GM19023 (cell line): ENCODE data around the gene FAT2.
"Not testable (repeated sequence)": the region's sequence is repeated elsewhere in the genome, so short reads cannot be mapped to it uniquely, and the experiment has no call there.

Experiments
- ATAC-seq: cut with Tn5 transposase; IDR thresholded peaks from one replicate; pipeline ENCODE4 v1.9.1; 2021; ENCODE audit warnings: mild to moderate bottlenecking, moderate library complexity; ENCODE audit not compliant: unreplicated experiment

FAT2 gene

DNA sequence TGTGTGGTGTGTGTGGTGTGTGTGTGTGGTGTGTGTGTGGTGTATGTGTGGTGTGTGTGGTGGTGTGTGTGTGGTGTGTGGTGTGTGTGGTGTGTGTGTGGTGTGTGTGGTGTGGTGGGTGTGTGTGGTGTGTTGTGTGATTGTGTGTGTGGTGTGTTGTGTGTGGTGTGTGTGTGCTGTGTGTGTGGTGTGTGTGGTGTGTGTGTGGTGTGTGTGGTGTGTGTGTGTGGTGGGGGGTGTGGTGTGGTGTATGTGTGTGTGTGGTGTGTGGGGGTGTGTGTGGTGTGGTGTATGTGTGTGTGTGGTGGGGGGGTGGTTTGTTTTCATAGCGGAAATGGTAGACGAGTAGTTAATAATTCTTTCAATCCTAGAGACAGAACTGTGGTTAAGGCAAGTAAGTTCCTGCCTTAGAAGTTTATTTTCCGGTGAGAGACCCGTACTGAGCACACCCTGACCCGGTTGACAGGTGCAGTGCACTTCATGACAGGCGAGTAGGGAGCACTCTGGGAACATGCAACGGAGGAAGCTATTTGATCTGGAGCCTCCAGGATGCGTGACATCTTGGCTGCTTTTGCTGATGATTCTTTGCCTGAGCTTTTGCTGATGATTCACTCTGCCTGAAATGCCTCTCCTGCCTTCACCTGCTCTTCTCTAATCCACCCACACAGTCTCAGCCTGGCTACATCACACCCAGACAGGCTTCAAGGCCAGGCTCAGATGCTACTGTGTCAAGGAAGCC is 21.7 kb upstream of the FAT2 start:
- ATAC-seq = peak; percentile 76

- no peak for ATAC-seq
Measured at GRCh38 chr5:151611127-151611775, 20.1 kb upstream of the FAT2 start.

- ATAC-seq = no peak
Measured at GRCh38 chr5:151608522-151608921, 17.4 kb upstream of the FAT2 start.

DNA sequence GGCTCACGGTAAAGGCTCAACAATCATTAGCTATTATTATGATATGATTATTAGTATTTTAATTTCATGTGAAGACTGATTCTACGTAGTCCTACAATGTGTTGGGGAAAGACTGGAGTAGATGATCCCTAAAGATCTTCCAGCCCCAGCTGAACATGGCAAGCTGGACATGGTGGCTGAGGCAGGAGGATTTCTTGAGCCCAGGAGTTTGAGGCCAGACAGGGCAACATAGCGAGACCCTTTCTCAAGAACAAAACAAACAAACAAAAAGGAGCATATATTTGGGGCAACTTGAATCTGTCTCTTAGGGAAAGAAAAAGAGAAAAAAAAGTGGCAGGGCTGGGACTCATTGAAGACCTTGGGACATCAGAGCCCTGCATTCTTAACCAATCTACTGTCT is 16.2 kb upstream of the FAT2 start:
- ATAC-seq = no peak

DNA sequence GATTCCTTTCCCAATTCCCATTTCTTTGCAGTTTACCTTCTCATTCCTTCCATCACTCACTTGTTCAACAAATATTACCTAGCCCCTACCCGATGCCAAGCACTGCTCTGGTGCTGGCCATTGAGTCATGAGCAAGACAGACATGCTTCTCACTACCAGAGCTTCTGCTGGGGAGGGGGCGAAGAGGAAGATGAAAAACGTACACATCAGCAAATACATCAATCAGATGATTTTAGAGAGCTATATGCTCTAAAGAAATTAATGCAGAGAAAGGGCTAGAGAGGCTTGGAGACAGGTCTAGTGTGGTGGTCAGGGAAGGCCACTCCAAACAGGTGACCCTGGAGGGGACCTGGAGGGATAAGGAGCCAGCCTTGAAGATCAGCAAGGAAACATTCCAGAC is 14.4 kb upstream of the FAT2 start:
- no peak for ATAC-seq

- no peak for ATAC-seq
Measured at GRCh38 chr5:151602806-151603205, 11.7 kb upstream of the FAT2 start.

DNA sequence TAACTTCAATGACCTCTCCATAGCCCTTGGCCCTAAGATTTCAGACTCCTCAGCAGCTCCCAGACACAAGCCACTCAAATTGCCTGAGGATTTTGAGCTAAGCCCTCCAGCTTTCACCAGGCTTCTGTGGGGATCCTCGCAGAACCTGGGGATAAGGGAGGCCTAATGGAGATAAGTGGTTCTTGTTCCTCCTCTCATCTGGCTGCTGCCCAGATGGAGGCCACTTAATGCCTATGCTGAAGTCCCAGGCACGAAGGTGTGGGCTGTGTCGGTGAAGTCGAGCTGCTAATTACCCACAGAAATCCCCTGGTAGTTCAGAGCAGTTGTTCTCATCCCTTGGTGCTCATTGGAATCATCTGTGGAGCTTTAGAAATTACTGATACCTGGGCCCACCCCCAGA is 10.3 kb upstream of the FAT2 start:
- no peak for ATAC-seq

DNA sequence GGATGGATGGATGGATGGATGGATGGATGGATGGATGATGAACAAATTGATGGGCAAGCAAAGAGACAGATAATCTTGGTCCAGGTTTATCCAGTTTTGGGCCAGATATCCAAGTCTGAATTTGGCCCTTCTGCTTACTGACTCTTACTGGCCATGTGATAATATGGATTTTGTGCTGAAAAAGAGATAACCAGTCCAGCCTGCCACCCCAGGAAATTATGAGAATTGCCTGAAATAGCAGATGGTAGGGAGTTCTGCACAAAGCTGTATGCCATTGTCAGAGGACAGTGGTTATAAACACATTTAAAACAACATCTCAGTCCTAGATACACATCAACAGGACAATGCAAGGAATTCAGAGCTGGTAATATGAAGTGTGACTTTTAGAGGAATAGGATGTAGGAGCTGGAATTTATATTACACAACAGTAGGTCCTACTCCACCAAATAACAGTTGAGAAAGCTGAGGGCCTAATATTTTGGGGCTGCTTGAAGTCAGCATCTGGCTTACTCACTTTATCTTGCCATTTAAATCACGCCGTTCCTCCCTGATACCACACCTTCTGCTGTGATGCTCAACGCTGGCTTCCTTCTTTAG is 9.0 kb upstream of the FAT2 start:
- ATAC-seq = no peak

DNA sequence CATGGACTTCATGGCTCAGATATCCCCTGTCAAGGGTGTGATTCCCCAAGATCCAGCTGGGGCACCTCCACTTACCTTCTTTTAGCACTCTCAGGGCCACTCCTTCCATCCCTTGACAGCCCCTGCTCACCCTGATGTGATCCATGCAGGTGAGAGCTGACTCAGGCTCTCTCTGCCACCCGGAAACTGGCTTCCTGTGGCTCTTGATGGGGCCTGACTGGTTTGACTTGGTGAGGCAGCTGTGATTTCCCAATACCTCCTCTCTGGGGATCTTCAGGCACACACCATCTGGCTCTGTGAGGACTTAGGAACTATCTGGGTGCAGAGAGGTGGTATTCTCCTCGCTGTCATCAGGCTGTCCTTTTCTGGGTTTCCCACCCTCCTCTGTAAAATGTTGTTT is 7.9 kb upstream of the FAT2 start:
- ATAC-seq = no peak

DNA sequence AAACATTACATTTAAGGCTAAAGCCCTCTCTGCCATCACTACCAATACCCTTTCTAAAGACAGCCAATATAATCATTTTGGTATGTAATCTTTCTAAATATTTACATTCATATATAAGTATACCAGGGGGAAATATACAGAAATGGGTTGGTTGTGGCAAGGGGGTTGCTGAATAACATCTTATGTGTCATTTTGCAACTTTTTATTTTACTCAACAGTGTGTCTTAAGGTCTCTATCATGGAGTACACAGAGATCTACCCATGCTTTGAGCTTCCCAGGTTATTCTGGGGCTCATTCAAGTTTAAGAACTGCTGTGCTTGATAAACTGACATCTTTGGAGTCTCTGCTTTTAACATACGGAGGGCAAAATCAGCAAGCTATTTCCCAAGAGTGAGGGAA is 7.4 kb upstream of the FAT2 start:
- ATAC-seq = no peak

- no peak for ATAC-seq
Measured at GRCh38 chr5:151597749-151598148, 6.6 kb upstream of the FAT2 start.

- ATAC-seq = no peak
Measured at GRCh38 chr5:151596828-151597539, 5.9 kb upstream of the FAT2 start.

GRCh38 chr5:151595411-151595826 is 4.3 kb upstream of the FAT2 start:
- no peak for ATAC-seq

DNA sequence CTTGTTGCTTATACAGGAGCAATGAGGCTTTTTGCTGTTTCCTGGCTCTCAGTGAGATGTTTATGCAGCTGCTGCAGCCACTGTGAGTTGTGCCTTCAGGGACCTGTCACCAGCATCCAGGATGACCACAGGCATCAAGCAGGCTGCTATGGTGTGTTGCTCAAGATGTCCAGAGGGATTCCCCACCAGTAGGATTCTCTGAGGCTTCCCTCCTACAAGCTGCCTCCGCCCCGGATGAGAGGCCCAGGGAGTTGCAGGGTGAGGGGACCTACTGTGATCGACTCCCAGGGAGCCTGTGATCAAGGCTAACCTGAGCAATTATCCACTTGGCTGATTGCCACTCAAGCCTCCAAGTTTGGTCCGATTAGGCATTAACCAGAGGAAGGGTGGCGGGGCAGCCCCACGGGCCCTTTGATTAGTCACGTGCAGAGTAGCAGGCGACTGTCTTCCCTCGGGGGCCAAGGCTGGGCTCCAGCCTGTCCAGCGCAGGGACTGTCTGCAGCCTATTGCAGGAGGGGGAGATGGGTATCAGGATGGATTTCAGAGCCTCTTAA is 1.8 kb upstream of the FAT2 start:
- ATAC-seq = peak; percentile 74

DNA sequence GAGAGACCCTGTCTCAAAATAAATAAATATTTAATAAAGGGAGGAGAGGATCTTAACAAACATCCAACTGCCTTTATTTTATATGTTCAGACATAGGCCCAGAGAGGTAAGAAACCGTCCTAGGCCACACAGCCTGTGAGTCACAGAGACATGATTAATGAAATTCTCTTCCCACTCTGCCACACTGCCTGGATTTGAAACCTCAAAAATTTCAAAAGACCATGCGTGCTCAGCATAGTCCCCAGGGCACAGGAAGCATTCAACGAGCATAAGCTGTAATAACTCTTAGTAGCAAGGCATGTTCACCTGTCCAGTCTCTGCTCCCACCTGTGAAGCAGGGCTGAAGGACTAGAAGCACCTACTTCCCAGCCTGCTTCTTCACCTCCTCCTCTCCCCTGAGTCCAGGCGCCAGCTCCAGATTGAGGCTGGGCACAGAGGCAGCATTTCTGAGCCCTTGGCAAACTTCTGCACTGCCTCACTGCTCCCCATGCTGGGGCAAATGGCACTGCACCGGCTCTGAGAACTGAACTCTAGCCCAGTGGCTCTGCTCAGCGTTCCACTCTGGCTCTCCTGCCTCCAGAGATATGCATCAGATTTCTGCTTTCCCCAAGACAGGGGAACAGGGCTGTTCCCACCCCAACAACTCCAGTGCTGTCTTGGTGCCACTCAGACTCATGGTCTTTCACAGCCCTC is 1.1 kb downstream of the FAT2 start:
- no peak for ATAC-seq

GRCh38 chr5:151587796-151588555 is 3.2 kb downstream of the FAT2 start:
- no peak for ATAC-seq

GRCh38 chr5:151585970-151586369 is 5.2 kb downstream of the FAT2 start:
- no peak for ATAC-seq

DNA sequence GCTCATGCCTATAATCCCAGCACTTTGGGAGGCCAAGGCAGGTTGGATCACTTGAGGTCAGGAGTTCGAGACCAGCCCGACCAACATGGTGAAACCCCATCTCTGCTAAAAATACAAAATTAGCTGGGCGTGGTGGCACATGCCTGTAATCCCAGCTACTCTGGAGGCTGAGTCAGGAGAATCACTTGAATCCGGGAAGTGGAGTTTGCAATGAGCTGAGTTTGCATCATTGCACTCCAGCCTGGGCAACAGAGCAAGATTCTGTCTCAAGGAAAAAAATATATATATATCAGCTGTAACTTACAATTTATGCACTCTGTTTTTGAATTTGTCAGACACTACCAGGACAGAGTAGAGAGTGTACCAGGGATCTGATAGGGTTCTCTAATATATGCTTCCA is 5.8 kb downstream of the FAT2 start:
- not testable (repeated sequence) for ATAC-seq

DNA sequence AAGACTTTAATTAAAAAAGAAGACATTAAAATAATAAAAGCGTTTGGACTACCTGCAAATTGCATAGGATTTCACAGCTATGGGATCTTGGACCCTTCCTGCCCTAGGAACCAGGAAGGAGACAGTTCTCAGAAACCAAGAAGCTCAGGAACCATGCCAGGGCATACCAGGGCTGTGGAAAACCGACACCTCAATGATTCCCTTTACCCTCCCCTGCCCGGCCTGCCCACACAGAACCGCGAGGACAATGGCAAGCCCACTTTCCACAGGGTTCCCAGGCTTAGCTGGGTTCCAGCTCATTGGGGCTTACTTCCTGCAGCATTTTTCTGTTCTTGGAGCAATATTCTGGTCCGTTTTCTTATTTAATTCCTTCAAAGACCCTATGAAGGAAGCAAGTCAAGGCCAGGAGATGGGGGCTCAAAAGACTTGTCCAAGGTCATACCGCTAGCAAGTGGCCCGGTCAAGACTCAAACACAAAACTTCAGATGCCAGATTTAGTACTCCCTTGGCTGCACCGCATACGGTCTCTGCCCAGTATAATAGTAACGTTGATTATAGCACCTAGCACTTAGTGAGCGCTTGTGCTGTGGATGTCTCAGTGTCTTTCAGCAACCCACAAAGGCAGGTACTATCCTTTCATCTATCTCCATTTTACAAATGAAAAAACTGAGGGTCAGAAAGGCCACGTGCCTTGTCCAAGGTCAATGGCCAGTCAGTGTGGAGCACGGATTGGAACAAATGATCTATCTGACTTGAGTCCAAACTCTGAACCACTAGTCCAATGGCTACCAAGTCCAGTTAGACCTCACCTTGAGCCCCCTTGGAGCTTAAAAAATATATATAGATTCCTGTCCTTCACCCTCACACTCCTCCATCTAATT is 6.8 kb downstream of the FAT2 start:
- no peak for ATAC-seq
